ENCODE data around the gene TAOK3.
"Not testable (repeated sequence)": the region's sequence is repeated elsewhere in the genome, so short reads cannot be mapped to it uniquely, and the experiment has no call there.

The TAOK3 gene

GRCh38 chr12:118371321-118372282 is 1.1 kb downstream of the TAOK3 start:
- DNase-seq, result no peak

- DNase-seq, result no peak
Measured at GRCh38 chr12:118370601-118371000, 2.1 kb downstream of the TAOK3 start.

GRCh38 chr12:118368821-118369220 is 3.9 kb downstream of the TAOK3 start:
- no peak for DNase-seq

DNA sequence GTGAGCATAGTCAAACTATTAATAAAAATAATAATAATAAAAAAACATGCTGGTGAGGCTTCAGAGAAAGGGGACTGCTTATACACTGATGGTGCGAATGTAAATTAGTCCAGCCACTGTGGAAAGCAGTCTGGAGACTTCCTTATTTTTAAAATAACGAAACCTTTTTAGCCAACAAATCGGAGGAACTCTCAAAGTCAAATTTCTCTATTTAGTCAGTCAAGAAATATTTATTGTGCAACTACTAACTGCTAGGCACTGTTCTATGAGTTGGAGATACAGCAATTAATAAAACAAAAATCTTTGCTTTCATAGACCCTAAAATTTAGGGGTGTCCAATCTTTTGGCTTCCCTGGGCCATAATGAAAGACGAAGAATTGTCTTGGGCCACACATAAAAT is 10.8 kb downstream of the TAOK3 start:
- DNase-seq, result no peak

GRCh38 chr12:118361092-118361404 is 11.7 kb downstream of the TAOK3 start:
- no peak for DNase-seq

GRCh38 chr12:118359541-118359915 is 13.2 kb downstream of the TAOK3 start:
- no peak for DNase-seq

- DNase-seq, result no peak
Measured at GRCh38 chr12:118358612-118359540, 13.8 kb downstream of the TAOK3 start.

DNA sequence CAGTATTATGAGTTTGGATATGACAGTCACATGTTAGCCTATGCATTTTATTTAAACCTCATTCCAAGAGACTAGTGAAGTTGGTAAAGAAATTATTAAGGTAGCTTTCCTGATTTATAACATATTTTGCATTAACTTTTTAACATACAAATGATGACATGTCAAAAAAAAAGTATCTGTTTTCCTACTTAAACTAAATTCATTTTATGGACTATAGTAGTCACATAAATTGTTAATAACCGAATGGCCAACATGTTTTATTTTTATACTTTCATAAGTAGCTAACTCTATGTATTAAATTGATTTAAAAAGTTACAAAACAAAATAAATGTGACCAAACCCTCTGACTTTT is 14.7 kb downstream of the TAOK3 start:
- no peak for DNase-seq

GRCh38 chr12:118357257-118358007 is 15.3 kb downstream of the TAOK3 start:
- no peak for DNase-seq

GRCh38 chr12:118356809-118357256 is 15.9 kb downstream of the TAOK3 start:
- DNase-seq, result no peak

GRCh38 chr12:118355843-118356242 is 16.9 kb downstream of the TAOK3 start:
- no peak for DNase-seq

DNA sequence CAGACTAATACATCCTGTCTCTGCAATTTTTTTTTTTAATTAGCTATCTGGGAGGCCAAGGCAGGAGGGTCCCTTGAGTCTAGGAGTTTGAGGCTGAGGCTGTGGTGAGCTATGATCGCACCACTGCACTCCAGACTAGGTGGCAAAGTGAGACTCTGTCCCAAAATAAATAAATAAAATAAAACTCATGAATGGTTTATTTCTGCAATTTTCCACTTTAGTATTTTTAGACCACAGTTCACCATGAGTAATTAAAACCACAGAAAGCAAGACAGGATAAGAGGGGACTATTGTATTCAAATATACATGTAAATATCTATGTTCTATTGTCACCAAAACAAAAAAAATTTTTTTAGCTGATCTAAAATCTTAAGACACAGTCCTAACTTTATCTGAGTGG is 17.8 kb downstream of the TAOK3 start:
- DNase-seq, result no peak

DNA sequence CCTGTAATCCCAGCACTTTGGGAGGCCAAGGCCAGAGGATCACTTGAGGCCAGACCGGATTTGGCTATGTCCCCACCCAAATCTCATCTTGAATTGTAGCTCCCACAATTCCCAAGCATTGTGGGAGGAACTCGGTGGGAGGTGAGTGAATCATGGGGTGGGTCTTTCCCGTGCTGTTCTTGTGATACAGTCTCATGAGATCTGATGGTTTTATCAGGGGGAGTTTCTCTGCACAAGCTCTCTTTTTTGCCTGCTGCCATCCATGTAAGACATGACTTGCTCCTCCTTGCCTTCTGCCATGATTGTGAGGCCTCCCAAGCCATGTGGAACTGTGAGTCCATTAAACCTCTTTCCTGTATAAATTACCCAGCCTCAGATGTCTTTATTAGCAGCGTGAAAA is 18.2 kb downstream of the TAOK3 start:
- DNase-seq, result not testable (repeated sequence)

GRCh38 chr12:118353721-118354120 is 19.0 kb downstream of the TAOK3 start:
- no peak for DNase-seq

DNA sequence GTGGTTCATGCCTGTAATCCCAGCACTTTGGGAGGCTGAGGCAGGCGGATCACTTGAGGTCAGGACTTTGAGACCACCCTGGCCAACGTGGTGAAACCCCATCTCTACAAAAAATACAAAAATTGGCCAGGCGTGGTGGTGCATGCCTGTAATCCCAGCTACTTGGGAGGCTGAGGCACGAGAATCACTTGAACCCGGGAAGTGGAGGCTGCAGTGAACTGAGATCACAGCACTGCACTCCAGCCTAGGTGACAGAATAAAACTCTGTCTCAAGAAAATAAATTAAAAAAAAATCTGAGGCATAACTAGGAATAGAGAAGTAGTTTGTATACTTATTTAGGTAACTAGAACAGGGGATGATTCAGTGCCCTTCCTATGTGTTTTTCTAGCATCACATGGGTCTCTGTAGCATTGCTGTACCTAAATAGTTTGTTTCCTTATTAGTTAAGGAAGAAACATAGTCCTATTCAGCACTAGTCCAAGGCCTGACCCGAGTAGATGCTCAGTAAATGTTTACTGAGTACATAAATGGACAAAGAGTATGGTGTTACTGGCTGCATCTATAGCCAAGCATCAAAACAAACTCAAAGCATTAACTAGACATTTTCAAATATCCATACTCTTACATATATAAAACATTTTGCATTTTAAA is 21.7 kb downstream of the TAOK3 start:
- DNase-seq, result no peak

- DNase-seq, result no peak
Measured at GRCh38 chr12:118347916-118348315, 24.8 kb downstream of the TAOK3 start.

DNA sequence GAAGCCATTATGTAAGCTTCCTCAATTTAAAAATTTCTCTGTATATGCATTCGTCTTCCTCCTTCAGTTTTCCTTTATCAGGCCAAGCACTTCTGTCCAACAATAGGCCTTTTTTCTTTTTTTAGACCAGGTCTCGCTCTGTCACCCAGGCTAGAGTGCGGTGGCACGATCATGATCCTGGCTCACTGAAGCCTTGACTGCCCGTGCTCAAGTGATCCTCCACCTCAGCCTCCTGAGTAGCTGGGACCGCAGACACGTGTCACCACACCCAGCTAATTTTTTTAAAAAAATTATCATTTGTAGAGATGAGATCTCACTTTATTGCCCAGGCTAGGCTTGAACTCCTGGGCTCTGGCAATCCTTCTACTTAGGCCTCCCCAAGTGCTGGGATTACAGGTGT is 25.8 kb downstream of the TAOK3 start:
- DNase-seq, result no peak

- DNase-seq, result no peak
Measured at GRCh38 chr12:118345355-118345754, 27.4 kb downstream of the TAOK3 start.

- no peak for DNase-seq
Measured at GRCh38 chr12:118344829-118345228, 27.9 kb downstream of the TAOK3 start.

GRCh38 chr12:118342090-118342489 is 30.6 kb downstream of the TAOK3 start:
- no peak for DNase-seq

DNA sequence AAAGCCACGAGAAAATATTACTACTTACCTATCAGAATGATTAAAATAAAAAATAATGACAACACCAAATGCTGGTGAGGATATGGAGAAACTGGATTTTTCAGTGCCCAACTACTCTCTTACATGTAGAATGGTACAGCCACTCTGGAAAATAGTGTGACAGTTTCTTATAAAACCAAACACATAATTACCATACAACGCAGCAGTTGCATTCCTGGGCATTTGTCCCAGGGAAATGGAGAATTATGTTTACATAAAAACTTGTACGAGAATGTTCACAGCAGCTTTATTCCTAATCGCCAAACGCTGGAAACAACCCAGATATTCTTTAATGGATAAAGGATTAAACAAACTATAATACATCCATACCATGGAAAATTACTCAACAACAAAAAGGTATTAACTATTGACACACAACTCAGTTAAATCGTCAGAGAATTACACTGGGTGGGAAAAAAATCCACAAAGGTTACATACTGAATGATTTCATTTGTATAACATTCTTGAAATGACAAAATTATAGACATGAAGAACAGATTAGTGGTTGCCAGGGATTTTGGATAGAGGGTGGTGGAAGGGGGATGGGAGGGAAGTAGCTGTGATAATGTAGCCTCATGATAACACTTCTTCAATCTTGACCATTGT is 35.4 kb downstream of the TAOK3 start:
- no peak for DNase-seq

DNA sequence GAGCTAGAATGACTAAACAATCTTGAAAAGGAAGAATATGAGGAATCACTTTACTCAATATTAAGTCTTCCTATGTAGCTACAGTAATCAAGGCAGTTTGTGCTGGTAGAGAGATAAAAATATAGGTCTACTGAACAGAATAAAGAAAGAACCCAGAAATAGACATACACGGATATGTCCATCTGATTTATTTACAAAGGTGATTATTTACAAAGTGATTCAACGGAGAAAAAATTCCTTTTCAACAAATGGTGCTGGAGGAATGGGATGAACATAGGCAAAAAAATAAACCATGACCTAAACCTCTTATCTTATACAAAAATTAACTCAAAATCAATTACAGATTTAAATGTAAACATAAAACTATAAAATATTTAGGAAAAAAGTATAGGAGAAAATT is 36.6 kb downstream of the TAOK3 start:
- no peak for DNase-seq

Data from NCI-H524 treated with DMSO at 0.1 percent for 48 hours (cell line).